Stomach (tissue), 4 donors: ENCODE data around the gene GVQW3.

ENCODE experiments used
- CTCF ChIP-seq, 7 experiments: fragments of 450-650 bp in 4 of 7; fragments of 200-600 bp in 3 of 7; sonication (generic) in 3 of 7; IDR thresholded peaks; one replicate each; pipeline ENCODE4 v1.5.1; 2016 to 2019; ENCODE audit warnings: antibody characterized with exemption in 7 of 7, control low read depth in 2 of 7, mild to moderate bottlenecking in 1 of 7
- EP300 ChIP-seq: sonication (generic); formaldehyde crosslinking; IDR thresholded peaks from one replicate; pipeline ENCODE4 v1.6.1; 2017; ENCODE audit warnings: antibody characterized with exemption
- POLR2A ChIP-seq, 4 donors: fragments of 450-650 bp; IDR thresholded peaks; one replicate each; pipeline ENCODE4 v1.6.1; 2016; ENCODE audit warnings: antibody characterized with exemption in 4 of 4, control low read depth in 2 of 4, mild to moderate bottlenecking in 1 of 4, moderate library complexity in 1 of 4
- POLR2AphosphoS5 ChIP-seq, 3 donors: sonication (generic); formaldehyde crosslinking; IDR thresholded peaks; one replicate each; pipeline ENCODE4 v1.6.1; 2016; ENCODE audit warnings: antibody characterized with exemption in 3 of 3

- TF ChIP-seq POLR2A (IDR thresholded peaks at IDR 0.05): no peak
- TF ChIP-seq CTCF (IDR thresholded peaks at IDR 0.05): no peak
- TF ChIP-seq POLR2AphosphoS5 (IDR thresholded peaks at IDR 0.05): no peak
- TF ChIP-seq EP300: no peak
Observed at GRCh38 chr11:76397383-76397782, 16.3 kb downstream of the GVQW3 start.
